ENCODE data around the gene RHOH. TPM values are rescaled to one million over a fixed set of nuclear protein-coding genes. Genes with fewer than 3 reads are reported as not detected.
"Not testable (repeated sequence)": the region's sequence is repeated elsewhere in the genome, so short reads cannot be mapped to it uniquely, and the experiment has no call there.

RHOH gene
- 5.7 and 11.2 TPM in 2 replicates for total RNA-seq (ENCODE audit: low replicate concordance)

- no peak within 1 kb of the TSS for H3K9ac ChIP-seq
- peak within 1 kb of the TSS; percentile 72 for H3K4me2 ChIP-seq
- H3K36me3 Mint-ChIP-seq = peaks cover 2% of the 10 kb centered on the region
- H3K27ac Mint-ChIP-seq = peak within 1 kb of the TSS; percentile 97
- H3K36me3 ChIP-seq = no peaks in the 10 kb centered on the region
- peaks cover 71% of the 10 kb centered on the region for H3K4me1 ChIP-seq
- H3K27ac ChIP-seq = peak within 1 kb of the TSS; percentile 88
- H3F3A ChIP-seq (ENCODE audit: low read depth) = peaks cover 38% of the 10 kb centered on the region
- H3K4me1 Mint-ChIP-seq = peaks cover 68% of the 10 kb centered on the region
- TF ChIP-seq EZH2phosphoT487 (IDR thresholded peaks at IDR 0.05) (no peak), CTCF (IDR thresholded peaks at IDR 0.05) (no peak), EZH2 (IDR thresholded peaks at IDR 0.05) (no peak)
- H2AFZ ChIP-seq (replicated peaks) = peak within 1 kb of the TSS; percentile 69
- no peaks in the 10 kb centered on the region for H3K27me3 ChIP-seq
- peaks cover 7% of the 10 kb centered on the region for H3K27me3 Mint-ChIP-seq (ENCODE audit: insufficient read depth, low read depth)
- peak within 1 kb of the TSS; percentile 43 for H3K4me3 ChIP-seq
- H3K4me3 Mint-ChIP-seq = peak within 1 kb of the TSS; percentile 82
- DNase-seq (ENCODE audit: low spot score) = peak; percentile 71
- H3K79me2 ChIP-seq (ENCODE audit: low read depth) = peaks cover 5% of the 10 kb centered on the region
- H3K9me3 Mint-ChIP-seq = no peaks in the 10 kb centered on the region
- no peaks in the 10 kb centered on the region for H3K9me3 ChIP-seq (ENCODE audit: low read depth)
- no peaks in the 10 kb centered on the region for H4K20me1 ChIP-seq (ENCODE audit: low read depth)
Observed at GRCh38 chr4:40196724-40197281, at the start of gene RHOH. Gene RHOH (plus strand): TSS chr4:40197031. CDS start chr4:40243387, 46,356 bp downstream.

- H3K27me3 ChIP-seq = not testable (repeated sequence)
Observed at GRCh38 chr4:40147490-40147889, 49.3 kb upstream of the RHOH start.

GRCh38 chr4:40149960-40150385, 46.9 kb upstream of the RHOH start:
- DNase-seq (ENCODE audit: low spot score) = peak; percentile 72
- H3K27ac Mint-ChIP-seq = no peak overlapping the region
- no peak overlapping the region for H3K4me3 ChIP-seq
- H3K36me3 Mint-ChIP-seq = peaks cover 51% of the 10 kb centered on the region
- no peak overlapping the region for H3K4me2 ChIP-seq
- peaks cover 3% of the 10 kb centered on the region for H3F3A ChIP-seq (ENCODE audit: low read depth)
- H3K9me3 ChIP-seq (ENCODE audit: low read depth) = peaks cover 4% of the 10 kb centered on the region
- no peak overlapping the region for H3K9ac ChIP-seq
- no peaks in the 10 kb centered on the region for H3K4me1 ChIP-seq
- no peaks in the 10 kb centered on the region for H3K27me3 ChIP-seq
- no peak overlapping the region for H2AFZ ChIP-seq (replicated peaks)
- H3K27me3 Mint-ChIP-seq (ENCODE audit: insufficient read depth, low read depth) = no peaks in the 10 kb centered on the region
- H3K79me2 ChIP-seq (ENCODE audit: low read depth) = no peaks in the 10 kb centered on the region
- TF ChIP-seq CTCF (IDR thresholded peaks at IDR 0.05) (peak; percentile 85), EZH2phosphoT487 (IDR thresholded peaks at IDR 0.05) (no peak), EZH2 (IDR thresholded peaks at IDR 0.05) (no peak)
- no peak overlapping the region for H3K4me3 Mint-ChIP-seq
- no peaks in the 10 kb centered on the region for H4K20me1 ChIP-seq (ENCODE audit: low read depth)
- no peaks in the 10 kb centered on the region for H3K4me1 Mint-ChIP-seq
- peaks cover 22% of the 10 kb centered on the region for H3K9me3 Mint-ChIP-seq
- no peak overlapping the region for H3K27ac ChIP-seq
- peaks cover 40% of the 10 kb centered on the region for H3K36me3 ChIP-seq

More at GRCh38 chr4:40147490-40147889, 49.3 kb upstream of the RHOH start:
- not testable (repeated sequence) for DNase-seq (ENCODE audit: low spot score); H3F3A ChIP-seq (ENCODE audit: low read depth); H3K27me3 Mint-ChIP-seq (ENCODE audit: insufficient read depth, low read depth); H3K9ac ChIP-seq; H3K27ac Mint-ChIP-seq; H2AFZ ChIP-seq (replicated peaks); H4K20me1 ChIP-seq (ENCODE audit: low read depth); H3K9me3 ChIP-seq (ENCODE audit: low read depth); H3K4me1 ChIP-seq; H3K4me3 ChIP-seq; H3K4me3 Mint-ChIP-seq; H3K4me2 ChIP-seq; H3K79me2 ChIP-seq (ENCODE audit: low read depth); H3K4me1 Mint-ChIP-seq; H3K27ac ChIP-seq
- peaks cover 48% of the 10 kb centered on the region for H3K36me3 ChIP-seq
- peaks cover 61% of the 10 kb centered on the region for H3K36me3 Mint-ChIP-seq
- H3K9me3 Mint-ChIP-seq = peaks cover 23% of the 10 kb centered on the region

GRCh38 chr4:40150932-40151331, 45.9 kb upstream of the RHOH start:
- Histone ChIP-seq H3K4me1 (no peaks in the 10 kb centered on the region), H3K4me2 (no peak overlapping the region), H3K4me3 (no peak overlapping the region), H3K9ac (no peak overlapping the region), H3F3A (ENCODE audit: low read depth) (peaks cover 3% of the 10 kb centered on the region), H2AFZ (replicated peaks) (no peak overlapping the region), H3K9me3 (ENCODE audit: low read depth) (peaks cover 4% of the 10 kb centered on the region), H3K36me3 (peaks cover 32% of the 10 kb centered on the region), H4K20me1 (ENCODE audit: low read depth) (no peaks in the 10 kb centered on the region), H3K27ac (no peak overlapping the region), H3K27me3 (no peaks in the 10 kb centered on the region), H3K79me2 (ENCODE audit: low read depth) (no peaks in the 10 kb centered on the region)
- Mint-ChIP-seq H3K9me3 (peaks cover 22% of the 10 kb centered on the region), H3K36me3 (peaks cover 45% of the 10 kb centered on the region), H3K4me3 (no peak overlapping the region), H3K27ac (no peak overlapping the region), H3K4me1 (no peaks in the 10 kb centered on the region), H3K27me3 (ENCODE audit: insufficient read depth, low read depth) (no peaks in the 10 kb centered on the region)
- no peak for DNase-seq (ENCODE audit: low spot score)
- TF ChIP-seq CTCF (IDR thresholded peaks at IDR 0.05) (no peak), EZH2 (IDR thresholded peaks at IDR 0.05) (no peak), EZH2phosphoT487 (IDR thresholded peaks at IDR 0.05) (no peak)
